Gastroesophageal sphincter (tissue), 3 donors: Measurements from ENCODE around the gene PTGES.

Source experiments
- CTCF ChIP-seq, 4 experiments: fragments of 200-600 bp in 2 of 4; fragments of 450-650 bp in 2 of 4; sonication (generic) in 1 of 4; IDR thresholded peaks; one replicate each; pipeline ENCODE4 v1.5.1; 2017 to 2019; ENCODE audit warnings: antibody characterized with exemption in 4 of 4, mild to moderate bottlenecking in 2 of 4, moderate library complexity in 2 of 4
- EP300 ChIP-seq: sonication (generic); formaldehyde crosslinking; IDR thresholded peaks from one replicate; pipeline ENCODE4 v1.6.1; 2017; ENCODE audit warnings: antibody characterized with exemption, mild to moderate bottlenecking
- POLR2A ChIP-seq, 2 donors: fragments of 450-650 bp; IDR thresholded peaks; one replicate each; pipeline ENCODE4 v1.6.1; 2017; ENCODE audit warnings: antibody characterized with exemption in 2 of 2, mild to moderate bottlenecking in 2 of 2, moderate library complexity in 1 of 2

- no peak for TF ChIP-seq POLR2A (IDR thresholded peaks at IDR 0.05)
- no peak for TF ChIP-seq EP300
- no peak for TF ChIP-seq CTCF (IDR thresholded peaks at IDR 0.05)
These were observed 42.7 kb downstream of the PTGES start for GRCh38 chr9:129710169-129710453.
